GM18519 (cell line): ENCODE measurements around the gene TLR1.

Experiments used
- ATAC-seq: cut with Tn5 transposase; IDR thresholded peaks from one replicate; pipeline ENCODE4 v1.9.1; 2021; ENCODE audit warnings: mild to moderate bottlenecking, moderate library complexity; ENCODE audit not compliant: unreplicated experiment, low FRiP score

The TLR1 gene

GRCh38 chr4:38749336-38749735 is 55.3 kb downstream of the TLR1 start:
- ATAC-seq = no peak

DNA sequence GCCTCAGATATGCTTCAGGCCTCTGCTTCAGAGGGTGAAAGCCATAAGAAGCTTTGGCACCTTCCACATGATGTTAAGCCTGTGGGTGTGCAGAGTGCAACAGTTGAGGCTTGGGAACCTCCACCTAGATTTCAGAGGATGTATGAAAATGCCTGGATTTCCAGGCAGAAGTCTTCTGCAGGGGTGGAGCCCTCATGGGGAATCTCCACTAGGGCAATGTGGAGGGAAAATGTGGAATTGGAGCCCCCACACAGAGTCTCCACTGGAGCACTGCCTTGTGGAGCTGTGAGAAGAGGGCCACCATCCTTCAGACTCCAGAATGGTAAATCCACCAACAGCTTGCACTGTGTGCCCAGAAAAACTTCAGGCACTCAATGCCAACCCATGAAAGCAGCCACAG is 57.0 kb downstream of the TLR1 start:
- ATAC-seq = no peak
